SK-N-SH (cell line): ENCODE measurements around the gene BAG3. TPM values are rescaled to one million over a fixed set of nuclear protein-coding genes. Genes with fewer than 3 reads are reported as not detected.

Experiments
- CTCF ChIA-PET: fragments of 300-600, 350-600 bp; formaldehyde crosslinking; extraction: SDS; loops from one replicate; lab custom pipeline; 2021; lab: Yijun Ruan, JAX
- POLR2A ChIA-PET: fragments of 350-600 bp; sonication (Branson Sonifier 250); formaldehyde crosslinking; extraction: SDS; loops from one replicate; lab custom pipeline; 2020; ENCODE audit warnings: antibody characterized with exemption, inconsistent platforms; lab: Yijun Ruan, JAX
- DNase-seq: peaks from one replicate; pipeline ENCODE4 v3.0.0; 2012
- H2AFZ ChIP-seq: fragments of 200-600 bp; sonication (generic); 2 replicates; pipeline ENCODE4 v1.8.1; 2016; ENCODE audit warnings: antibody characterized with exemption, mild to moderate bottlenecking, low read depth
- H3F3A ChIP-seq: fragments of 200-600 bp; sonication (generic); replicated peaks from 2 replicates; pipeline ENCODE3; 2016; ENCODE audit warnings: antibody characterized with exemption, mild to moderate bottlenecking; ENCODE audit not compliant: insufficient read depth
- H3K27ac ChIP-seq, 2 experiments: fragments of 200-500 bp in 1 of 2; fragments of 200-600 bp in 1 of 2; sonication (Bioruptor generic) in 1 of 2; sonication (generic), shearing (Covaris generic) in 1 of 2; 2 replicates each; pipeline versions ENCODE4 v1.5.1 to v1.6.1; 2014 to 2016; ENCODE audit warnings: low read depth in 2 of 2, inconsistent platforms in 1 of 2, low read length in 1 of 2, mild to moderate bottlenecking in 1 of 2, mixed read lengths in 1 of 2
- H3K27me3 ChIP-seq: fragments of 200-600 bp; sonication (generic), shearing (Covaris generic); 2 replicates; pipeline ENCODE4 v1.6.1; 2016; ENCODE audit warnings: mixed run types; ENCODE audit not compliant: insufficient read depth
- H3K36me3 ChIP-seq, 2 experiments: fragments of 200-500 bp in 1 of 2; fragments of 200-600 bp in 1 of 2; sonication (Bioruptor generic) in 1 of 2; sonication (generic) in 1 of 2; replicated peaks in 1 of 2; 2 replicates each; pipeline versions ENCODE3 to v1.5.1; 2014 to 2016; ENCODE audit warnings: low read length in 1 of 2, mild to moderate bottlenecking in 1 of 2; ENCODE audit not compliant: insufficient read depth in 2 of 2, control insufficient read depth in 1 of 2
- H3K4me1 ChIP-seq, 2 experiments: fragments of 200-500 bp in 1 of 2; fragments of 200-600 bp in 1 of 2; sonication (Bioruptor generic) in 1 of 2; sonication (generic), shearing (Covaris generic) in 1 of 2; 2 replicates each; pipeline versions ENCODE4 v1.5.1 to v1.6.1; 2014 to 2016; ENCODE audit warnings: low read depth in 1 of 2, low read length in 1 of 2, mixed run types in 1 of 2; ENCODE audit not compliant: insufficient read depth in 2 of 2, control insufficient read depth in 1 of 2
- H3K4me2 ChIP-seq: fragments of 200-600 bp; sonication (generic), shearing (Covaris generic); 2 replicates; pipeline ENCODE4 v1.6.1; 2017; ENCODE audit warnings: mixed run types
- H3K4me3 ChIP-seq, 2 experiments: fragments of 200-500 bp in 1 of 2; fragments of 200-600 bp in 1 of 2; sonication (Bioruptor generic) in 1 of 2; sonication (generic), shearing (Covaris generic) in 1 of 2; 2 replicates each; pipeline versions ENCODE4 v1.5.1 to v1.8.1; 2014 to 2016; ENCODE audit warnings: low read depth in 2 of 2, inconsistent platforms in 1 of 2, low read length in 1 of 2, mild to moderate bottlenecking in 1 of 2, mixed read lengths in 1 of 2, moderate library complexity in 1 of 2
- H3K79me2 ChIP-seq: fragments of 200-600 bp; sonication (generic); 2 replicates; pipeline ENCODE4 v1.8.1; 2017; ENCODE audit warnings: mild to moderate bottlenecking; ENCODE audit not compliant: insufficient read depth
- H3K9ac ChIP-seq: fragments of 200-600 bp; sonication (generic); 2 replicates; pipeline ENCODE4 v1.6.1; 2017; ENCODE audit warnings: mixed run types
- H3K9me2 ChIP-seq: fragments of 200-600 bp; sonication (generic); 2 replicates; pipeline ENCODE4 v1.6.1; 2017; ENCODE audit warnings: mixed run types
- H3K9me3 ChIP-seq: fragments of 200-600 bp; sonication (generic); 2 replicates; pipeline ENCODE4 v1.6.1; 2017; ENCODE audit warnings: mixed run types, mild to moderate bottlenecking, moderate library complexity
- H4K20me1 ChIP-seq: fragments of 200-600 bp; sonication (generic); 2 replicates; pipeline ENCODE4 v1.6.1; 2017; ENCODE audit warnings: mild to moderate bottlenecking, mixed run types; ENCODE audit not compliant: insufficient read depth
- EP300 ChIP-seq, 2 experiments: IDR thresholded peaks; 2 replicates each; pipeline versions ENCODE4 v1.4.0 to v1.6.1; 2012; ENCODE audit warnings: borderline replicate concordance in 1 of 2, low read depth in 1 of 2, low read length in 1 of 2
- EZH2phosphoT487 ChIP-seq: fragments of 200-600 bp; sonication (generic); IDR thresholded peaks from 2 replicates; pipeline ENCODE4 v1.6.1; 2017; ENCODE audit warnings: low read depth, mixed run types, mild to moderate bottlenecking, antibody characterized with exemption, moderate library complexity, borderline replicate concordance
- FOSL2 ChIP-seq: IDR thresholded peaks from 2 replicates; pipeline ENCODE4 v1.4.0; 2012; ENCODE audit warnings: low read depth, mild to moderate bottlenecking, moderate library complexity, borderline replicate concordance
- FOXJ3 ChIP-seq: sonication (generic); formaldehyde crosslinking; IDR thresholded peaks from 2 replicates; pipeline ENCODE4 v1.5.1; 2020; ENCODE audit warnings: mild to moderate bottlenecking, missing genetic modification reagents
- JUND ChIP-seq: IDR thresholded peaks from 2 replicates; pipeline ENCODE4 v1.4.0; 2012
- MXI1 ChIP-seq: IDR thresholded peaks from 2 replicates; pipeline ENCODE4 v1.6.1; 2012; ENCODE audit warnings: mild to moderate bottlenecking, low read depth, low read length, improper control_type of control experiment
- POLR2AphosphoS5 ChIP-seq: IDR thresholded peaks from 2 replicates; pipeline ENCODE4 v1.6.1; 2012; ENCODE audit warnings: low read depth, low read length
- RAD21 ChIP-seq: IDR thresholded peaks from 2 replicates; pipeline ENCODE4 v1.6.1; 2012; ENCODE audit warnings: mild to moderate bottlenecking, low read length
- RFX5 ChIP-seq: IDR thresholded peaks from 2 replicates; pipeline ENCODE4 v1.6.1; 2012; ENCODE audit warnings: mild to moderate bottlenecking, improper control_type of control experiment, low read length
- RXRA ChIP-seq: IDR thresholded peaks from 2 replicates; pipeline ENCODE4 v1.4.0; 2012; ENCODE audit warnings: low read depth, mild to moderate bottlenecking, borderline replicate concordance
- SIN3A ChIP-seq: IDR thresholded peaks from 2 replicates; pipeline ENCODE4 v1.6.1; 2012; ENCODE audit warnings: low read depth, mild to moderate bottlenecking, low read length, moderate library complexity, borderline replicate concordance
- TCF12 ChIP-seq: IDR thresholded peaks from 2 replicates; pipeline ENCODE4 v1.4.0; 2012
- TEAD4 ChIP-seq: IDR thresholded peaks from 2 replicates; pipeline ENCODE4 v1.4.0; 2012; ENCODE audit warnings: mild to moderate bottlenecking, borderline replicate concordance; ENCODE audit not compliant: insufficient read depth
- USF2 ChIP-seq: fragments of 150-350 bp; IDR thresholded peaks from 2 replicates; pipeline ENCODE4 v1.6.1; 2017; ENCODE audit warnings: antibody characterized with exemption, low read length, low read depth, borderline replicate concordance
- YY1 ChIP-seq: IDR thresholded peaks from 2 replicates; pipeline ENCODE4 v1.4.0; 2012; ENCODE audit warnings: low read depth, mild to moderate bottlenecking
- WGBS: methylation state at CpG from one replicate; pipeline ENCODE4 v1.1.6; 2017; ENCODE audit warnings: low lambda C conversion rate; 5-methylcytosine and 5-hydroxymethylcytosine counted together
- polyA plus RNA-seq, 3 experiments: library from polyadenylated mRNA; depleted of rRNA; stranded (reverse); fragments of >200 nt; gene quantifications; 2 replicates each; pipeline ENCODE4 v1.2.3, GENCODE V29; 2012
- TF ChIP-seq, protein P1 (sequence below): IDR thresholded peaks from 2 replicates; pipeline ENCODE4 v1.4.0; 2012; ENCODE audit warnings: low read depth, borderline replicate concordance
- TF ChIP-seq, protein P2 (sequence below): fragments of 150-350 bp; IDR thresholded peaks from 2 replicates; pipeline ENCODE4 v1.6.1; 2016; ENCODE audit warnings: mild to moderate bottlenecking, low read depth, low read length

Gene BAG3
- polyA plus RNA-seq, 1 of the 3 experiments (the other 2 are of a cell fraction), result 9.2 TPM

- TF ChIP-seq FOSL2, result no peak
- no peak for TF ChIP-seq FOXJ3 (CRISPR knock-in tag)
- TF ChIP-seq POLR2AphosphoS5, result no peak
- TF ChIP-seq SIN3A, result no peak
- no peak for TF ChIP-seq RXRA
- TF ChIP-seq, protein P1, sequence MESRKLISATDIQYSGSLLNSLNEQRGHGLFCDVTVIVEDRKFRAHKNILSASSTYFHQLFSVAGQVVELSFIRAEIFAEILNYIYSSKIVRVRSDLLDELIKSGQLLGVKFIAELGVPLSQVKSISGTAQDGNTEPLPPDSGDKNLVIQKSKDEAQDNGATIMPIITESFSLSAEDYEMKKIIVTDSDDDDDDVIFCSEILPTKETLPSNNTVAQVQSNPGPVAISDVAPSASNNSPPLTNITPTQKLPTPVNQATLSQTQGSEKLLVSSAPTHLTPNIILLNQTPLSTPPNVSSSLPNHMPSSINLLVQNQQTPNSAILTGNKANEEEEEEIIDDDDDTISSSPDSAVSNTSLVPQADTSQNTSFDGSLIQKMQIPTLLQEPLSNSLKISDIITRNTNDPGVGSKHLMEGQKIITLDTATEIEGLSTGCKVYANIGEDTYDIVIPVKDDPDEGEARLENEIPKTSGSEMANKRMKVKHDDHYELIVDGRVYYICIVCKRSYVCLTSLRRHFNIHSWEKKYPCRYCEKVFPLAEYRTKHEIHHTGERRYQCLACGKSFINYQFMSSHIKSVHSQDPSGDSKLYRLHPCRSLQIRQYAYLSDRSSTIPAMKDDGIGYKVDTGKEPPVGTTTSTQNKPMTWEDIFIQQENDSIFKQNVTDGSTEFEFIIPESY, result no peak
- TF ChIP-seq MXI1, result no peak
- TF ChIP-seq EP300 (IDR thresholded peaks at IDR 0.05; ENCODE audit: borderline replicate concordance in 1 of 2, low read depth in 1 of 2, low read length in 1 of 2), result no peak
- no peak for TF ChIP-seq USF2
- no peak for TF ChIP-seq JUND
- TF ChIP-seq EZH2phosphoT487, result no peak
- TF ChIP-seq RFX5, result no peak
- WGBS, result 77% methylated on average over 14 of the region's 14 CpGs
- peak overlapping the region in 1 of 2 experiments; percentile 92; a peak in 2 of 4 replicates for H3K27ac ChIP-seq
- H3K36me3 ChIP-seq, result peaks cover 5 to 11% of the 10 kb centered on the region in 2 experiments
- H3F3A ChIP-seq, result peaks cover 42% of the 10 kb centered on the region
- no peak for DNase-seq
- H3K9ac ChIP-seq, result no peak overlapping the region
- H3K4me3 ChIP-seq, result no peak overlapping the region
- peaks cover 17 to 64% of the 10 kb centered on the region in 2 experiments; a peak in 3 of 4 replicates for H3K4me1 ChIP-seq
- H3K9me3 ChIP-seq, result no peaks in the 10 kb centered on the region
- H3K4me2 ChIP-seq, result no peak overlapping the region
- no peak overlapping the region for H2AFZ ChIP-seq
- peaks cover 27% of the 10 kb centered on the region for H4K20me1 ChIP-seq
- ChIA-PET CTCF (interaction anchor here (1.4 kb wide), 1 partner anchor 22 kb away, joined by 3 read pairs; no protein-coding TSS in a partner anchor), POLR2A (no interaction called here)
- H3K79me2 ChIP-seq, result peaks cover 89% of the 10 kb centered on the region
- H3K9me2 ChIP-seq, result no peaks in the 10 kb centered on the region
- no peaks in the 10 kb centered on the region for H3K27me3 ChIP-seq
Measured at GRCh38 chr10:119665901-119666708, 14.9 kb downstream of the BAG3 start.

- H4K20me1 ChIP-seq, result peaks cover 29% of the 10 kb centered on the region
- POLR2A ChIA-PET, result no interaction called here
Measured at GRCh38 chr10:119666709-119667004, 15.5 kb downstream of the BAG3 start.

More at GRCh38 chr10:119666709-119667004, 15.5 kb downstream of the BAG3 start:
- Histone ChIP-seq H3K27me3 (no peaks in the 10 kb centered on the region), H3K79me2 (peaks cover 88% of the 10 kb centered on the region), H3K9me2 (no peaks in the 10 kb centered on the region), H3K9me3 (no peaks in the 10 kb centered on the region), H3K4me3 (no peak overlapping the region), H3K36me3 (peaks cover 5 to 15% of the 10 kb centered on the region in 2 experiments), H3K4me2 (peak overlapping the region; percentile 74; the same call in 1 of the 2 replicates), H3K4me1 (peaks cover 17 to 65% of the 10 kb centered on the region in 2 experiments; a peak in 3 of 4 replicates)
- WGBS, result 94% methylated on average over 2 of the region's 2 CpGs
- no peak for TF ChIP-seq EZH2phosphoT487
- TF ChIP-seq RAD21, result no peak
- TF ChIP-seq TEAD4, result no peak
- TF ChIP-seq, protein P2, sequence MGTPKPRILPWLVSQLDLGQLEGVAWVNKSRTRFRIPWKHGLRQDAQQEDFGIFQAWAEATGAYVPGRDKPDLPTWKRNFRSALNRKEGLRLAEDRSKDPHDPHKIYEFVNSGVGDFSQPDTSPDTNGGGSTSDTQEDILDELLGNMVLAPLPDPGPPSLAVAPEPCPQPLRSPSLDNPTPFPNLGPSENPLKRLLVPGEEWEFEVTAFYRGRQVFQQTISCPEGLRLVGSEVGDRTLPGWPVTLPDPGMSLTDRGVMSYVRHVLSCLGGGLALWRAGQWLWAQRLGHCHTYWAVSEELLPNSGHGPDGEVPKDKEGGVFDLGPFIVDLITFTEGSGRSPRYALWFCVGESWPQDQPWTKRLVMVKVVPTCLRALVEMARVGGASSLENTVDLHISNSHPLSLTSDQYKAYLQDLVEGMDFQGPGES, result no peak
- TF ChIP-seq RXRA, result no peak
- no peak for TF ChIP-seq TCF12
- TF ChIP-seq YY1, result no peak
- TF ChIP-seq, all 33 proteins: peak for 0
- no peak overlapping the region for H2AFZ ChIP-seq
- peak overlapping the region in 1 of 2 experiments; percentile 92; a peak in 2 of 4 replicates for H3K27ac ChIP-seq
- peak overlapping the region; percentile 47; the same call in 1 of the 2 replicates for H3K9ac ChIP-seq
- CTCF ChIA-PET, result interaction anchor here (1.4 kb wide), 1 partner anchor 22 kb away, joined by 3 read pairs; no protein-coding TSS in a partner anchor
- peaks cover 42% of the 10 kb centered on the region for H3F3A ChIP-seq
- no peak for DNase-seq
